ENCODE results near the gene LSM8.

LSM8 gene

GRCh38 chr7:118151671-118152070 lies 32.3 kb upstream of the LSM8 start:
- Histone ChIP-seq H3K9me3 (no peaks in the 10 kb centered on the region), H3K4me1 (ENCODE audit: control insufficient read depth in 1 of 2, insufficient read depth in 1 of 2, low read depth in 1 of 2, low read length in 1 of 2) (no peaks in the 10 kb centered on the region), H3K27me3 (peaks cover 19% of the 10 kb centered on the region), H3K4me3 (ENCODE audit: low read depth in 1 of 2, low read length in 1 of 2) (no peak overlapping the region), H3K27ac (no peak overlapping the region), H3K36me3 (no peaks in the 10 kb centered on the region)
- no peak for TF ChIP-seq CTCF (IDR thresholded peaks at IDR 0.05)

- no peak for TF ChIP-seq CTCF (IDR thresholded peaks at IDR 0.05)
- H3K4me1 ChIP-seq (ENCODE audit: control insufficient read depth in 1 of 2, insufficient read depth in 1 of 2, low read depth in 1 of 2, low read length in 1 of 2): no peaks in the 10 kb centered on the region
- peaks cover 19% of the 10 kb centered on the region for H3K27me3 ChIP-seq
- H3K9me3 ChIP-seq: no peaks in the 10 kb centered on the region
- no peak overlapping the region for H3K27ac ChIP-seq
- no peaks in the 10 kb centered on the region for H3K36me3 ChIP-seq
- H3K4me3 ChIP-seq (ENCODE audit: low read depth in 1 of 2, low read length in 1 of 2): no peak overlapping the region
Measured at GRCh38 chr7:118152149-118152548, 31.8 kb upstream of the LSM8 start.

- H3K27me3 ChIP-seq: peaks cover 19% of the 10 kb centered on the region
- H3K4me1 ChIP-seq (ENCODE audit: control insufficient read depth in 1 of 2, insufficient read depth in 1 of 2, low read depth in 1 of 2, low read length in 1 of 2): no peaks in the 10 kb centered on the region
- no peaks in the 10 kb centered on the region for H3K9me3 ChIP-seq
- H3K27ac ChIP-seq: no peak overlapping the region
- TF ChIP-seq CTCF (IDR thresholded peaks at IDR 0.05): no peak
- H3K4me3 ChIP-seq (ENCODE audit: low read depth in 1 of 2, low read length in 1 of 2): no peak overlapping the region
- no peaks in the 10 kb centered on the region for H3K36me3 ChIP-seq
Measured at GRCh38 chr7:118152654-118153053, 31.3 kb upstream of the LSM8 start.

GRCh38 chr7:118153551-118154177 lies 30.3 kb upstream of the LSM8 start:
- Histone ChIP-seq H3K27ac (no peak overlapping the region), H3K4me1 (ENCODE audit: control insufficient read depth in 1 of 2, insufficient read depth in 1 of 2, low read depth in 1 of 2, low read length in 1 of 2) (no peaks in the 10 kb centered on the region), H3K9me3 (no peaks in the 10 kb centered on the region), H3K4me3 (ENCODE audit: low read depth in 1 of 2, low read length in 1 of 2) (no peak overlapping the region), H3K36me3 (no peaks in the 10 kb centered on the region), H3K27me3 (peaks cover 19% of the 10 kb centered on the region)
- peak; percentile 68 for TF ChIP-seq CTCF (IDR thresholded peaks at IDR 0.05)

GRCh38 chr7:118158766-118159165 lies 25.2 kb upstream of the LSM8 start:
- no peak overlapping the region for H3K4me3 ChIP-seq (ENCODE audit: low read depth in 1 of 2, low read length in 1 of 2)
- no peaks in the 10 kb centered on the region for H3K9me3 ChIP-seq
- no peaks in the 10 kb centered on the region for H3K36me3 ChIP-seq
- H3K27ac ChIP-seq: no peak overlapping the region
- peaks cover 4% of the 10 kb centered on the region for H3K27me3 ChIP-seq
- TF ChIP-seq CTCF (IDR thresholded peaks at IDR 0.05): no peak
- H3K4me1 ChIP-seq (ENCODE audit: control insufficient read depth in 1 of 2, insufficient read depth in 1 of 2, low read depth in 1 of 2, low read length in 1 of 2): no peaks in the 10 kb centered on the region

Measured in neutrophil (primary cell).